ENCODE measurements around the gene RRP7A. TPM values are rescaled to one million over a fixed set of nuclear protein-coding genes. Genes with fewer than 3 reads are reported as not detected.

Gene RRP7A
- total and polyA plus RNA-seq, 2 of the 13 experiments (the other 11 are each of a cell fraction or from before 2014, with no cell fraction given): 15.3 to 41.6 TPM

GRCh38 chr22:42519525-42520401 lies at the start of gene RRP7A (continued):
- TF ChIP-seq HCFC1 (IDR thresholded peaks at IDR 0.05; ENCODE audit: low read depth, low read length) (peak; percentile 46; the same call in 1 of the 2 replicates), ZBTB42 (CRISPR knock-in tag; IDR thresholded peaks at IDR 0.05) (no peak), DRAP1 (CRISPR knock-in tag; IDR thresholded peaks at IDR 0.05) (peak; percentile 50; the same call in 1 of the 2 replicates), ZNF670 (CRISPR knock-in tag; IDR thresholded peaks at IDR 0.05; ENCODE audit: borderline replicate concordance) (no peak), ZSCAN25 (CRISPR knock-in tag; IDR thresholded peaks at IDR 0.05) (no peak), KLF6 (CRISPR knock-in tag; IDR thresholded peaks at IDR 0.05) (no peak), SMAD9 (CRISPR knock-in tag; IDR thresholded peaks at IDR 0.05) (no peak), ZSCAN5A (CRISPR knock-in tag; IDR thresholded peaks at IDR 0.05; ENCODE audit: borderline replicate concordance) (no peak), NFYC (CRISPR knock-in tag; IDR thresholded peaks at IDR 0.05) (no peak), ZNF891 (CRISPR knock-in tag; IDR thresholded peaks at IDR 0.05) (peak; percentile 53; the same call in 1 of the 2 replicates), MEIS2 (CRISPR knock-in tag; IDR thresholded peaks at IDR 0.05) (no peak), HOXA3 (CRISPR knock-in tag; IDR thresholded peaks at IDR 0.05) (peak; percentile 75), ZNF674 (CRISPR knock-in tag; IDR thresholded peaks at IDR 0.05; ENCODE audit: low read depth) (no peak), CAMTA2 (CRISPR knock-in tag; IDR thresholded peaks at IDR 0.05; ENCODE audit: borderline replicate concordance) (0 out of 2 replicates have a peak, but pooled peaks have one; percentile 31), CREB3 (CRISPR knock-in tag; IDR thresholded peaks at IDR 0.05) (no peak), AKAP8 (CRISPR knock-in tag; IDR thresholded peaks at IDR 0.05) (no peak), EZH2 (conservative IDR thresholded peaks at IDR 0.05; ENCODE audit: low read depth, low read length) (no peak), ZC3H4 (CRISPR knock-in tag; IDR thresholded peaks at IDR 0.05; ENCODE audit: borderline replicate concordance) (no peak), FOXP1 (IDR thresholded peaks at IDR 0.05) (no peak), FOXP1 (CRISPR knock-in tag; IDR thresholded peaks at IDR 0.05) (no peak), ZNF460 (CRISPR knock-in tag; IDR thresholded peaks at IDR 0.05; ENCODE audit: borderline replicate concordance) (no peak)
